H9 (cell line): Measurements from ENCODE around the gene SCGB1A1. TPM values are rescaled to one million over a fixed set of nuclear protein-coding genes. Genes with fewer than 3 reads are reported as not detected.

ENCODE experiments used
- DNase-seq: peaks from one replicate; pipeline ENCODE4 v3.0.0-alpha.2; 2017
- H2AFZ ChIP-seq: one replicate; pipeline ENCODE4 v1.6.1; 2013; ENCODE audit warnings: mild to moderate bottlenecking, low read length, control low read depth, moderate library complexity
- H2AK5ac ChIP-seq: 2 replicates; pipeline ENCODE4 v1.6.1; 2013; ENCODE audit warnings: low read length, control low read depth, mixed read lengths; ENCODE audit not compliant: insufficient read length
- H2BK120ac ChIP-seq: one replicate; pipeline ENCODE4 v1.6.1; 2013; ENCODE audit warnings: low read depth, mild to moderate bottlenecking, low read length, control low read depth, inconsistent platforms; ENCODE audit not compliant: poor library complexity, severe bottlenecking
- H2BK12ac ChIP-seq: 2 replicates; pipeline ENCODE4 v1.6.1; 2013; ENCODE audit warnings: low read length, control low read depth, mixed read lengths, low read depth; ENCODE audit not compliant: insufficient read length
- H2BK15ac ChIP-seq: 2 replicates; pipeline ENCODE4 v1.6.1; 2013; ENCODE audit warnings: low read depth, low read length, control low read depth
- H2BK20ac ChIP-seq: one replicate; pipeline ENCODE4 v1.6.1; 2013; ENCODE audit warnings: low read depth, mild to moderate bottlenecking, low read length, control low read depth, inconsistent platforms; ENCODE audit not compliant: poor library complexity, severe bottlenecking
- H2BK5ac ChIP-seq: 2 replicates; pipeline ENCODE4 v1.6.1; 2013; ENCODE audit warnings: low read length, control low read depth, mixed read lengths; ENCODE audit not compliant: insufficient read length
- H3K14ac ChIP-seq: 2 replicates; pipeline ENCODE4 v1.6.1; 2013; ENCODE audit warnings: low read length, control low read depth; ENCODE audit not compliant: insufficient read depth
- H3K18ac ChIP-seq: 2 replicates; pipeline ENCODE4 v1.6.1; 2013; ENCODE audit warnings: low read depth, mild to moderate bottlenecking, mixed read lengths, low read length, control low read depth; ENCODE audit not compliant: insufficient read length
- H3K23ac ChIP-seq: 2 replicates; pipeline ENCODE4 v1.6.1; 2013; ENCODE audit warnings: low read length, control low read depth, mixed read lengths, low read depth; ENCODE audit not compliant: insufficient read length
- H3K23me2 ChIP-seq: 2 replicates; pipeline ENCODE4 v1.6.1; 2013; ENCODE audit warnings: low read depth, mild to moderate bottlenecking, mixed read lengths, low read length, control low read depth; ENCODE audit not compliant: insufficient read length, poor library complexity, severe bottlenecking
- H3K27ac ChIP-seq: 2 replicates; pipeline ENCODE4 v1.5.1; 2013; ENCODE audit warnings: low read length, control low read depth, mixed read lengths, low read depth; ENCODE audit not compliant: insufficient read length
- H3K27me3 ChIP-seq: 2 replicates; pipeline ENCODE4 v1.6.1; 2013; ENCODE audit warnings: low read length, control low read depth, inconsistent platforms; ENCODE audit not compliant: insufficient read depth
- H3K4ac ChIP-seq: 2 replicates; pipeline ENCODE4 v1.6.1; 2013; ENCODE audit warnings: low read depth, mild to moderate bottlenecking, control low read depth, inconsistent platforms, low read length, moderate library complexity
- H3K4me1 ChIP-seq: 2 replicates; pipeline ENCODE4 v1.6.1; 2013; ENCODE audit warnings: low read length, control low read depth, inconsistent platforms; ENCODE audit not compliant: insufficient read depth
- H3K4me2 ChIP-seq: 2 replicates; pipeline ENCODE4 v1.6.1; 2013; ENCODE audit warnings: low read length, control low read depth, mixed read lengths; ENCODE audit not compliant: insufficient read length, insufficient read depth
- H3K56ac ChIP-seq: 2 replicates; pipeline ENCODE4 v1.6.1; 2013; ENCODE audit warnings: low read depth, mild to moderate bottlenecking, mixed read lengths, low read length, control low read depth; ENCODE audit not compliant: insufficient read length
- H3K79me1 ChIP-seq: 2 replicates; pipeline ENCODE4 v1.6.1; 2013; ENCODE audit warnings: low read depth, mild to moderate bottlenecking, moderate library complexity, low read length, control low read depth, inconsistent platforms; ENCODE audit not compliant: insufficient read depth, poor library complexity, severe bottlenecking
- H3K79me2 ChIP-seq: 2 replicates; pipeline ENCODE4 v1.6.1; 2013; ENCODE audit warnings: low read length, control low read depth, inconsistent platforms; ENCODE audit not compliant: insufficient read depth
- H3K9ac ChIP-seq: 2 replicates; pipeline ENCODE4 v1.6.1; 2013; ENCODE audit warnings: low read length, control low read depth, mixed read lengths; ENCODE audit not compliant: insufficient read length; ENCODE audit errors: extremely low read depth
- H3K9me3 ChIP-seq: one replicate; pipeline ENCODE4 v1.6.1; 2013; ENCODE audit warnings: low read depth, low read length, inconsistent platforms; ENCODE audit not compliant: control insufficient read depth
- H3T11ph ChIP-seq: one replicate; pipeline ENCODE4 v1.6.1; 2013; ENCODE audit warnings: mild to moderate bottlenecking, low read length, control low read depth, inconsistent platforms
- H4K20me1 ChIP-seq: one replicate; pipeline ENCODE4 v1.6.1; 2013; ENCODE audit not compliant: control insufficient read depth, insufficient read length, insufficient read depth
- H4K5ac ChIP-seq: 2 replicates; pipeline ENCODE4 v1.6.1; 2013; ENCODE audit warnings: low read depth, mild to moderate bottlenecking, mixed read lengths, low read length, control low read depth; ENCODE audit not compliant: insufficient read length
- H4K8ac ChIP-seq: replicated peaks from 2 replicates; pipeline ENCODE4 v1.6.1; 2013; ENCODE audit warnings: low read length, control low read depth, mixed read lengths, low read depth; ENCODE audit not compliant: insufficient read length
- H4K91ac ChIP-seq: 2 replicates; pipeline ENCODE4 v1.6.1; 2013; ENCODE audit warnings: low read depth, mild to moderate bottlenecking, moderate library complexity, mixed read lengths, low read length, control low read depth; ENCODE audit not compliant: insufficient read length
- H3K27ac Mint-ChIP-seq, 3 experiments: 2 replicates in 2 of 3; 3 replicates in 1 of 3; pipeline ENCODE4 v1.8.0; 2020 to 2021; ENCODE audit warnings: mixed read lengths in 3 of 3, mild to moderate bottlenecking in 1 of 3, moderate library complexity in 1 of 3
- H3K27me3 Mint-ChIP-seq: 2 replicates; pipeline ENCODE4 v1.8.0; 2021; ENCODE audit warnings: low read depth, mild to moderate bottlenecking, moderate library complexity, mixed read lengths
- H3K36me3 Mint-ChIP-seq, 3 experiments: 2 replicates in 2 of 3; 3 replicates in 1 of 3; pipeline ENCODE4 v1.8.0; 2020 to 2021; ENCODE audit warnings: low read depth in 3 of 3, mixed read lengths in 3 of 3; ENCODE audit not compliant: insufficient read depth in 1 of 3
- H3K4me1 Mint-ChIP-seq, 2 experiments: 2 replicates each; pipeline ENCODE4 v1.8.0; 2020; ENCODE audit warnings: mixed read lengths in 2 of 2
- H3K4me3 Mint-ChIP-seq, 2 experiments: 2 replicates in 1 of 2; 3 replicates in 1 of 2; pipeline ENCODE4 v1.8.0; 2020 to 2021; ENCODE audit warnings: mild to moderate bottlenecking in 2 of 2, mixed read lengths in 2 of 2, moderate library complexity in 1 of 2
- H3K9me3 Mint-ChIP-seq, 2 experiments: 2 replicates in 1 of 2; 3 replicates in 1 of 2; pipeline ENCODE4 v1.8.0; 2020; ENCODE audit warnings: mild to moderate bottlenecking in 2 of 2, mixed read lengths in 2 of 2, moderate library complexity in 1 of 2
- CTCF ChIP-seq: fragments of 200-600 bp; sonication (generic); conservative IDR thresholded peaks from 3 replicates; pipeline ENCODE4 v1.8.0; 2021; ENCODE audit warnings: antibody characterized with exemption, mild to moderate bottlenecking
- WGBS: extraction: QIAGEN DNeasy Blood & Tissue Kit; methylation state at CpG from one replicate; pipeline ENCODE4 v1.1.7; 2013; ENCODE audit warnings: missing lambda C conversion rate, low lambda C conversion rate, mixed read lengths; ENCODE audit not compliant: insufficient read length; ENCODE audit errors: extremely low coverage; 5-methylcytosine and 5-hydroxymethylcytosine counted together
- total RNA-seq: library from RNA; stranded (reverse); gene quantifications from 2 replicates; pipeline ENCODE4 v1.2.1, GENCODE V29; 2021

The SCGB1A1 gene
- total RNA-seq, 1 experiment from 2014 or later = not detected

- H3K27me3 ChIP-seq = no peaks in the 10 kb centered on the region
- H3K79me2 ChIP-seq = no peaks in the 10 kb centered on the region
- H4K91ac ChIP-seq = no peak overlapping the region
- H3K23ac ChIP-seq = no peak overlapping the region
- H3K9ac ChIP-seq = no peak overlapping the region
- no peak overlapping the region for H2BK15ac ChIP-seq
- H2AK5ac ChIP-seq = no peak overlapping the region
- H3K4me1 Mint-ChIP-seq = peaks cover 21 to 53% of the 10 kb centered on the region in 2 experiments
- no peak for TF ChIP-seq CTCF
- peaks cover 2% of the 10 kb centered on the region; the same call in 1 of the 2 replicates for H3K4me1 ChIP-seq
- no peak overlapping the region for H2BK5ac ChIP-seq
- no peak for DNase-seq
- H2BK12ac ChIP-seq = no peak overlapping the region
- H3K56ac ChIP-seq = no peak overlapping the region
- no peaks in the 10 kb centered on the region for H3K9me3 ChIP-seq
- H2BK120ac ChIP-seq = no peak overlapping the region
- H3K4me3 Mint-ChIP-seq = no peak overlapping the region
- no peak overlapping the region for H3K4me2 ChIP-seq
- no CpG with 5 or more reads among the region's 6 CpGs for WGBS
- H3K27ac Mint-ChIP-seq = no peak overlapping the region
- no peak overlapping the region for H2AFZ ChIP-seq
- no peaks in the 10 kb centered on the region for H4K20me1 ChIP-seq
- peaks cover 2% of the 10 kb centered on the region for H3K23me2 ChIP-seq
- no peaks in the 10 kb centered on the region for H3K79me1 ChIP-seq
- no peaks in the 10 kb centered on the region for H3K9me3 Mint-ChIP-seq
- peaks cover 4% of the 10 kb centered on the region for H3K27me3 Mint-ChIP-seq
- H2BK20ac ChIP-seq = no peak overlapping the region
- no peak overlapping the region for H3K4ac ChIP-seq
- no peak overlapping the region for H3K14ac ChIP-seq
- no peak overlapping the region for H3K27ac ChIP-seq
- H4K8ac ChIP-seq = no peak overlapping the region
- H3K36me3 Mint-ChIP-seq = no peaks in the 10 kb centered on the region; a peak in 1 of 7 replicates
- H3K18ac ChIP-seq = no peak overlapping the region
- no peak overlapping the region for H4K5ac ChIP-seq
- H3T11ph ChIP-seq = no peak overlapping the region
Measured at GRCh38 chr11:62400281-62400680, 18.6 kb upstream of the SCGB1A1 start.
